ENCODE results near the gene TRAF4.

GRCh38 chr17:28763137-28763799 is 19.5 kb downstream of the TRAF4 start:
- TF ChIP-seq EZH2 (IDR thresholded peaks at IDR 0.05; ENCODE audit: borderline replicate concordance) (no peak), EZH2phosphoT487 (IDR thresholded peaks at IDR 0.05; ENCODE audit: low read depth, severe bottlenecking, unreplicated experiment) (no peak), CTCF (IDR thresholded peaks at IDR 0.05; ENCODE audit: poor library complexity) (no peak)
